ENCODE data around the gene ZNF280A. TPM values are rescaled to one million over a fixed set of nuclear protein-coding genes. Genes with fewer than 3 reads are reported as not detected.

The ZNF280A gene
- total and polyA plus RNA-seq, 9 donors, result 0.10 to 0.17 TPM; not detected in 7

DNA sequence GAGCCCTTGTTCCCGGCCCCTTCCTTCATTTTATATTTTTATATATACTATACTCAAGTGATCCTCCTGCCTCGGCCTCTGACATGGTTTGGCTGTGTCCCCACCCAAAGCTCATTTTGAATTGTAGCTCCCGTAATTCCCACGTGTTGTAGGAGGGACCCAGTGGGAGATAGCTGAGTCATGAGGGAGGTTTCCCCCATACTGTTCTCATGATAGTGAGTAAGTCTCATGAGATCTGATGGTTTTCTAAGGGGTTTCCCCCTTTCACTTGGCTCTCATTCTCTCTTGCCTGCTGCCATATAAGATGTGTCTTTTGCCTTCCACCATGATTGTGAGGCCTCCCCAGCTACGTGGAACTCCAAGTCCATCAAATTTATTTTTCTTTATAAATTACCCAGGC lies 7.2 kb upstream of the ZNF280A start:
- H3K4me1 ChIP-seq (ENCODE audit: insufficient read depth), result no peaks in the 10 kb centered on the region
- DNase-seq, result no peak
- no peaks in the 10 kb centered on the region for H3K36me3 ChIP-seq
- no peaks in the 10 kb centered on the region for H3K27me3 ChIP-seq
- no peak overlapping the region for H3K27ac ChIP-seq
- no peak overlapping the region for H3K4me3 ChIP-seq
- intact Hi-C loops (cut with DNase I), result no loop called here
- 57 to 75% (median 72%) methylated on average over 5 of the region's 5 CpGs for WGBS, 3 donors
- TF ChIP-seq POLR2A (IDR thresholded peaks at IDR 0.05) (no peak), EP300 (IDR thresholded peaks at IDR 0.05) (no peak)
- TF ChIP-seq, protein P1, sequence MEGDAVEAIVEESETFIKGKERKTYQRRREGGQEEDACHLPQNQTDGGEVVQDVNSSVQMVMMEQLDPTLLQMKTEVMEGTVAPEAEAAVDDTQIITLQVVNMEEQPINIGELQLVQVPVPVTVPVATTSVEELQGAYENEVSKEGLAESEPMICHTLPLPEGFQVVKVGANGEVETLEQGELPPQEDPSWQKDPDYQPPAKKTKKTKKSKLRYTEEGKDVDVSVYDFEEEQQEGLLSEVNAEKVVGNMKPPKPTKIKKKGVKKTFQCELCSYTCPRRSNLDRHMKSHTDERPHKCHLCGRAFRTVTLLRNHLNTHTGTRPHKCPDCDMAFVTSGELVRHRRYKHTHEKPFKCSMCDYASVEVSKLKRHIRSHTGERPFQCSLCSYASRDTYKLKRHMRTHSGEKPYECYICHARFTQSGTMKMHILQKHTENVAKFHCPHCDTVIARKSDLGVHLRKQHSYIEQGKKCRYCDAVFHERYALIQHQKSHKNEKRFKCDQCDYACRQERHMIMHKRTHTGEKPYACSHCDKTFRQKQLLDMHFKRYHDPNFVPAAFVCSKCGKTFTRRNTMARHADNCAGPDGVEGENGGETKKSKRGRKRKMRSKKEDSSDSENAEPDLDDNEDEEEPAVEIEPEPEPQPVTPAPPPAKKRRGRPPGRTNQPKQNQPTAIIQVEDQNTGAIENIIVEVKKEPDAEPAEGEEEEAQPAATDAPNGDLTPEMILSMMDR (IDR thresholded peaks at IDR 0.05), result no peak
- no peaks in the 10 kb centered on the region for H3K9me3 ChIP-seq

DNA sequence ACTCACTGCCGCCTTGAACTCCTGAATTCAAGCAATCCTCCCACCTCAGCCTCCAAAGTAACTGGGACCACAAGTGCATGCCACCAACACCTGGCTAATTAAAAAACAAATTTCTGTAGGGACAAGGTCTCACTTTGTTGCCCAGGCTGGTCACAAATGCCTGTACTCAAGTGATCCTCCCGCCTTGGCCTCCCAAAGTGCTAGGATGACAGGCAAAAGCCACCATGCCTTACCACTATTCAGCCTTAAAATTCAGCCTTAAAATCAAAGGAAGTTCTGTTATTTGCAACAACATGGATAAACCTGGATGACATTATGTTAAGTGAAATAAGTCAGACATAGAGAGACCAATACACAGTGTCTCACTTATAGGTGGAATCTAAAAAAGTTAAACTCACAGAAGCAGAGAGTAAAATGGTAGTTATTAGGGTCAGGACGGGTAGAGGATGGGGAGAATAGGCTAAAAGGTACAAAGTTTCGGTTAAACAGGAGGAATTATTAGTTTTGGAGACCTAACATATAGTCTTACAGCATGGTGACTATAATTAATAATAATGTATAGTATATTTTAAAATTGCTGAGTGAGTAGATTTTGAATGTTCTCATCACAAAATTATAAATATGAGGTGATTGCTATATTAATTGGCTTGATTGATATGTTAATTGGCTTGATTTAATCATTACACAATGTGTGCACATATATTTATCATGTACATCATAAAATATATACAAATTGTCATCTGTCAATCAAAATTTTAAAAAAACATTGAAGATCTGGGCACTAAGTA lies 6.2 kb upstream of the ZNF280A start:
- intact Hi-C loops (cut with DNase I), result no loop called here
- 73 to 80% (median 78%) methylated on average over 4 of the region's 4 CpGs for WGBS, 3 donors
- TF ChIP-seq POLR2A (IDR thresholded peaks at IDR 0.05), result no peak
- no peak for TF ChIP-seq EP300 (IDR thresholded peaks at IDR 0.05)
- TF ChIP-seq, protein P1 (IDR thresholded peaks at IDR 0.05), result no peak

DNA sequence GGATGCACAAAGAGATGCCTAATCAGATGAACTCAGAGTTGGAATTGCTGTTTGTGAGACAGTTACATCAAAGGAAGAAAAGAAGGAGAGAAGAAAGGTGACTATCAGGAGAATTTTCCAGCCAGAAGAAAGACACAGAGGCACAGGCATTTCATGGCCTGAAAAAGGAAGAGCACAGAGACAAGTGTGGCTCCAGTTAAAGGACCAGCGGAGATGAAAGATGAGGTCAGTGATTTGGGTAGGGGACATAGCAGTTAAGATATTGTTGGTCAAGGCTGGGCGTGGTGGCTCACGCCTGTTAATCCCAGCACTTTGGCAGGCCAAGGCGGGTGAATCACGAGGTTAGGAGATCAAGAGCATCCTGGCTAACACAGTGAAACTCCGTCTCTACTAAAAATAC lies 3.4 kb upstream of the ZNF280A start:
- no peak for TF ChIP-seq POLR2A (IDR thresholded peaks at IDR 0.05)
- TF ChIP-seq, protein P1 (IDR thresholded peaks at IDR 0.05), result no peak
- TF ChIP-seq EP300 (IDR thresholded peaks at IDR 0.05), result no peak
- intact Hi-C loops (cut with DNase I), result no loop called here
- Histone ChIP-seq H3K9me3 (no peaks in the 10 kb centered on the region), H3K4me3 (no peak overlapping the region), H3K27ac (no peak overlapping the region), H3K27me3 (no peaks in the 10 kb centered on the region), H3K4me1 (ENCODE audit: insufficient read depth) (no peaks in the 10 kb centered on the region), H3K36me3 (no peaks in the 10 kb centered on the region)
- WGBS, 3 donors, result 78 to 83% (median 81%) methylated on average over 6 of the region's 6 CpGs
- DNase-seq, result no peak

More for the DNA sequence above, 6.2 kb upstream of the ZNF280A start:
- H3K36me3 ChIP-seq, result no peaks in the 10 kb centered on the region
- DNase-seq, result no peak
- H3K27me3 ChIP-seq, result no peaks in the 10 kb centered on the region
- H3K9me3 ChIP-seq, result no peaks in the 10 kb centered on the region
- no peak overlapping the region for H3K27ac ChIP-seq
- H3K4me3 ChIP-seq, result no peak overlapping the region
- no peaks in the 10 kb centered on the region for H3K4me1 ChIP-seq (ENCODE audit: insufficient read depth)

DNA sequence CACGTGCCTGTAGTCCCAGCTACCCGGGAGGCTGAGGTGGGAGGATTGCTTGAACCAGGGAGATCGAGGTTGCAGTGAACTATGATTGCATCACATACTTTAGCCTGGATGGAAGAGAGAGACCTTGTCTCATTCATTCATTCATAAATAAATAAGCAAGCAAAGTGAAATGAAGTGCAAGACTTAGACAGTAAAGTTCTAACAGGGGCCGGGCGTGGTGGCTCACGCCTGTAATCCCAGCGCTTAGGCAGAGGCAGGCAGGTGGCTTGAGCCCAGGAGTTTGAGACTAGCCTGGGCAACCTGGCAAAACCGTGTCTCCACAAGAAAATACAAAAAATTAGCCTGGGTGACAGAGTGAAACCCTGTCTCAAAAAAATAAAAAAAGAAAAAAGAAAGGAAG lies 1.6 kb upstream of the ZNF280A start:
- intact Hi-C loops (cut with DNase I), result no loop called here
- 77 to 87% (median 79%) methylated on average over 8 of the region's 8 CpGs for WGBS, 3 donors
- Histone ChIP-seq H3K9me3 (no peaks in the 10 kb centered on the region), H3K27ac (no peak overlapping the region), H3K27me3 (no peaks in the 10 kb centered on the region), H3K36me3 (no peaks in the 10 kb centered on the region), H3K4me1 (ENCODE audit: insufficient read depth) (no peaks in the 10 kb centered on the region), H3K4me3 (no peak overlapping the region)
- TF ChIP-seq, protein P1 (IDR thresholded peaks at IDR 0.05), result no peak
- TF ChIP-seq POLR2A (IDR thresholded peaks at IDR 0.05), result no peak
- no peak for TF ChIP-seq EP300 (IDR thresholded peaks at IDR 0.05)
- DNase-seq, result no peak

Data from ovary (tissue), 9 donors.